Endothelial cell of umbilical vein (primary cell): ENCODE data around the gene ALG5. TPM values are rescaled to one million over a fixed set of nuclear protein-coding genes. Genes with fewer than 3 reads are reported as not detected.

Experiments
- BruUV-seq: library from RNA; stranded (reverse); fragments of 400-500 nt; replicated peaks from 2 replicates; lab custom pipeline; 2021; lab: Mats Ljungman, UMichigan
- CTCF ChIA-PET: fragments of 300-600, 350-600 bp; sonication (Branson Sonifier 250); formaldehyde crosslinking; loops from one replicate; lab custom pipeline; 2021; ENCODE audit warnings: antibody characterized with exemption, inconsistent platforms; lab: Charles Lee
- POLR2A ChIA-PET: fragments of 300-600, 350-600 bp; sonication (Branson Sonifier 250); formaldehyde crosslinking; loops from one replicate; lab custom pipeline; 2021; ENCODE audit warnings: antibody characterized with exemption, inconsistent platforms; lab: Charles Lee
- DNase-seq: peaks from one replicate; pipeline ENCODE4 v3.0.0-alpha.2; 2011; ENCODE audit warnings: low read depth, low spot score
- FAIRE-seq: peaks from 2 replicates; lab custom pipeline; 2011; peaks lifted over from hg19 to GRCh38; lab: Jason Lieb, UNC
- H2AFZ ChIP-seq: 2 replicates; pipeline ENCODE4 v1.6.0; 2012; ENCODE audit warnings: low read depth, low read length, control low read depth, inconsistent platforms
- H3K27ac ChIP-seq: 2 replicates; pipeline ENCODE4 v1.5.1; 2011; ENCODE audit warnings: low read depth, mild to moderate bottlenecking, control low read depth, low read length, moderate library complexity; ENCODE audit not compliant: insufficient read depth
- H3K27me3 ChIP-seq, 2 experiments: 2 replicates each; pipeline versions ENCODE4 v1.6.0 to v1.6.1; 2011; ENCODE audit warnings: low read length in 2 of 2, mixed read lengths in 1 of 2; ENCODE audit not compliant: control insufficient read depth in 2 of 2, insufficient read depth in 2 of 2
- H3K36me3 ChIP-seq, 2 experiments: 2 replicates in 1 of 2; 3 replicates in 1 of 2; pipeline ENCODE4 v1.5.1; 2011; ENCODE audit warnings: low read length in 2 of 2, mild to moderate bottlenecking in 1 of 2, moderate library complexity in 1 of 2; ENCODE audit not compliant: control insufficient read depth in 2 of 2, insufficient read depth in 2 of 2; ENCODE audit errors: extremely low read depth in 1 of 2
- H3K4me1 ChIP-seq: 3 replicates; pipeline ENCODE4 v1.5.1; 2011; ENCODE audit warnings: mild to moderate bottlenecking, low read length; ENCODE audit not compliant: control insufficient read depth, insufficient read depth; ENCODE audit errors: extremely low read depth
- H3K4me2 ChIP-seq: 2 replicates; pipeline ENCODE4 v1.6.1; 2011; ENCODE audit warnings: low read length, control low read depth, mixed read lengths; ENCODE audit not compliant: insufficient read depth
- H3K4me3 ChIP-seq, 3 experiments: fragments of 200-600 bp in 1 of 3; sonication (generic), shearing (Covaris generic) in 1 of 3; replicated peaks in 1 of 3; 2 replicates each; pipeline ENCODE4 v1.5.1; 2011 to 2016; ENCODE audit warnings: control low read depth in 3 of 3, low read length in 3 of 3, mild to moderate bottlenecking in 2 of 3, inconsistent platforms in 1 of 3, low read depth in 1 of 3, moderate library complexity in 1 of 3; ENCODE audit not compliant: insufficient read depth in 1 of 3
- H3K79me2 ChIP-seq: 2 replicates; pipeline ENCODE4 v1.6.0; 2012; ENCODE audit warnings: low read length, inconsistent platforms; ENCODE audit not compliant: control insufficient read depth, insufficient read depth
- H3K9ac ChIP-seq: replicated peaks from 2 replicates; pipeline ENCODE3; 2011; ENCODE audit warnings: low read length, control low read depth; ENCODE audit not compliant: insufficient read depth; ENCODE audit errors: extremely low read depth
- H3K9me1 ChIP-seq: replicated peaks from 3 replicates; pipeline ENCODE4 v1.6.0; 2011; ENCODE audit warnings: mild to moderate bottlenecking, low read length; ENCODE audit not compliant: control insufficient read depth, insufficient read depth; ENCODE audit errors: extremely low read depth
- H3K9me3 ChIP-seq: replicated peaks from 2 replicates; pipeline ENCODE4 v1.5.1; 2012; ENCODE audit warnings: low read length, inconsistent platforms; ENCODE audit not compliant: control insufficient read depth, insufficient read depth
- H4K20me1 ChIP-seq: replicated peaks from 2 replicates; pipeline ENCODE3; 2011; ENCODE audit warnings: mild to moderate bottlenecking, low read length; ENCODE audit not compliant: control insufficient read depth, insufficient read depth; ENCODE audit errors: extremely low read depth
- CTCF ChIP-seq, 2 donors: IDR thresholded peaks; 1 replicate in 1 of 2; 2 replicates in 1 of 2; pipeline ENCODE4 v1.5.1; 2011; ENCODE audit warnings: low read length in 2 of 2, mild to moderate bottlenecking in 2 of 2, moderate library complexity in 2 of 2, control low read depth in 1 of 2, inconsistent platforms in 1 of 2, low read depth in 1 of 2; ENCODE audit not compliant: insufficient read depth in 1 of 2; ENCODE audit errors: extremely low read depth in 1 of 2
- EZH2 ChIP-seq: IDR thresholded peaks from 2 replicates; pipeline ENCODE4 v1.6.1; 2012; ENCODE audit warnings: borderline replicate concordance, low read depth, mild to moderate bottlenecking, moderate library complexity, low read length, inconsistent platforms; ENCODE audit not compliant: severe bottlenecking
- FOS ChIP-seq: IDR thresholded peaks from 2 replicates; pipeline ENCODE4 v1.6.1; 2011; ENCODE audit warnings: mild to moderate bottlenecking, low read length, moderate library complexity, borderline replicate concordance; ENCODE audit not compliant: insufficient read depth
- GATA2 ChIP-seq: IDR thresholded peaks from 2 replicates; pipeline ENCODE4 v1.7.0; 2011; ENCODE audit warnings: low read depth, mild to moderate bottlenecking, moderate library complexity, mixed read lengths, low read length; ENCODE audit not compliant: insufficient read length, insufficient read depth
- JUN ChIP-seq: IDR thresholded peaks from 2 replicates; pipeline ENCODE4 v1.6.1; 2011; ENCODE audit warnings: borderline replicate concordance, low read depth; ENCODE audit not compliant: insufficient read length, insufficient read depth
- MYC ChIP-seq: IDR thresholded peaks from one replicate; pipeline ENCODE4 v1.6.1; 2011; ENCODE audit warnings: mild to moderate bottlenecking, low read depth, low read length
- POLR2A ChIP-seq: IDR thresholded peaks from 2 replicates; pipeline ENCODE4 v1.6.1; 2012; ENCODE audit warnings: low read depth, mild to moderate bottlenecking, control low read depth, low read length
- POLR2AphosphoS5 ChIP-seq: IDR thresholded peaks from 2 replicates; pipeline ENCODE4 v1.6.1; 2012; ENCODE audit warnings: low read depth, mild to moderate bottlenecking, control low read depth, low read length, moderate library complexity; ENCODE audit not compliant: insufficient read depth
- dilution Hi-C: fragments of 300-500 bp; cut with MboI; formaldehyde crosslinking; loops from one replicate; pipeline ENCODE4 v1.15.0; 2019; ENCODE audit warnings: low sequenced_read_pairs; ENCODE audit not compliant: extremely low pct_ligation_motif_present
- intact Hi-C: fragments of 100-400 bp; cut with micrococcal nuclease; formaldehyde crosslinking; loops from one replicate; pipeline ENCODE4 v1.10.0; 2022
- polyA plus RNA-seq, 4 experiments: library from polyadenylated mRNA; depleted of rRNA in 3 of 4; stranded (reverse) in 3 of 4; unstranded in 1 of 4; fragments of >200 nt; gene quantifications; 2 replicates each; pipeline versions ENCODE4 v1.2.1 to v1.2.3, GENCODE V29; 2011 to 2012; ENCODE audit warnings: missing spikeins in 1 of 4
- total RNA-seq: library from RNA; stranded (reverse); gene quantifications from 2 replicates; pipeline ENCODE4 v1.2.3, GENCODE V29; 2021
- TF ChIP-seq, protein P1 (sequence below): IDR thresholded peaks from 2 replicates; pipeline ENCODE4 v1.6.1; 2011; ENCODE audit not compliant: insufficient read depth, insufficient read length

The ALG5 gene
- total and polyA plus RNA-seq, 2 donors (not counting 3 experiments of a cell fraction or from before 2014, with no cell fraction given) = 24.4 to 29.3 TPM

- Histone ChIP-seq H3K9ac (peak overlapping the region; percentile 98), H3K9me3 (no peaks in the 10 kb centered on the region), H2AFZ (peak overlapping the region; percentile 88), H4K20me1 (no peaks in the 10 kb centered on the region), H3K9me1 (no peaks in the 10 kb centered on the region), H3K4me3 (peak overlapping the region; percentile 89 to 97 (median 94)), H3K36me3 (peaks cover 0 to 11% of the 10 kb centered on the region in 2 experiments), H3K27ac (peak overlapping the region; percentile 94), H3K4me1 (peaks cover 21% of the 10 kb centered on the region), H3K79me2 (peaks cover 58% of the 10 kb centered on the region), H3K4me2 (peak overlapping the region; percentile 66), H3K27me3 (no peaks in the 10 kb centered on the region)
- no peak for DNase-seq
- intact Hi-C loops = loop anchor here (1.0 to 2.0 kb wide), 2 partner anchors 61 to 78 kb away; partner anchors contain the start of genes SMAD9 and SUPT20H
- CTCF ChIA-PET = interaction anchor here (0.7 to 2.6 kb wide), 5 partner anchors 14 to 1019 kb away, joined by 3 to 8 read pairs (median 3); no protein-coding TSS in a partner anchor
- FAIRE-seq = no peak
- BruUV-seq = TSS peak; percentile 27
- dilution Hi-C loops = loop anchor here (25.0 kb wide), 1 partner anchor 136 kb away; no protein-coding TSS in a partner anchor
- POLR2A ChIA-PET = no interaction called here
- TF ChIP-seq MYC (no peak), EZH2 (no peak), POLR2A (no peak), JUN (no peak), CTCF (IDR thresholded peaks at IDR 0.05; ENCODE audit: extremely low read depth in 1 of 2, insufficient read depth in 1 of 2, low read depth in 1 of 2, low read length in 2 of 2) (no peak), FOS (no peak), GATA2 (no peak), POLR2AphosphoS5 (no peak)
- TF ChIP-seq, protein P1, sequence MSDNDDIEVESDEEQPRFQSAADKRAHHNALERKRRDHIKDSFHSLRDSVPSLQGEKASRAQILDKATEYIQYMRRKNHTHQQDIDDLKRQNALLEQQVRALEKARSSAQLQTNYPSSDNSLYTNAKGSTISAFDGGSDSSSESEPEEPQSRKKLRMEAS = no peak
Observed at GRCh38 chr13:36998624-36999041, 507 bp downstream of the ALG5 start.
